A549 treated with GW870086 at 1 μM for 4 hours (cell line): ENCODE measurements around the gene SEC14L3. TPM values are rescaled to one million over a fixed set of nuclear protein-coding genes. Genes with fewer than 3 reads are reported as not detected.

Experiments
- total RNA-seq: library from RNA; stranded (reverse); fragments of 200-300 nt; extraction: Qiagen RNA extraction; gene quantifications from 5 replicates; pipeline ENCODE4 v1.2.3, GENCODE V29; 2022; ENCODE audit warnings: low read depth

The SEC14L3 gene
- total RNA-seq = 0.07 TPM in 1 of 5 replicates, not detected in the others

DNA sequence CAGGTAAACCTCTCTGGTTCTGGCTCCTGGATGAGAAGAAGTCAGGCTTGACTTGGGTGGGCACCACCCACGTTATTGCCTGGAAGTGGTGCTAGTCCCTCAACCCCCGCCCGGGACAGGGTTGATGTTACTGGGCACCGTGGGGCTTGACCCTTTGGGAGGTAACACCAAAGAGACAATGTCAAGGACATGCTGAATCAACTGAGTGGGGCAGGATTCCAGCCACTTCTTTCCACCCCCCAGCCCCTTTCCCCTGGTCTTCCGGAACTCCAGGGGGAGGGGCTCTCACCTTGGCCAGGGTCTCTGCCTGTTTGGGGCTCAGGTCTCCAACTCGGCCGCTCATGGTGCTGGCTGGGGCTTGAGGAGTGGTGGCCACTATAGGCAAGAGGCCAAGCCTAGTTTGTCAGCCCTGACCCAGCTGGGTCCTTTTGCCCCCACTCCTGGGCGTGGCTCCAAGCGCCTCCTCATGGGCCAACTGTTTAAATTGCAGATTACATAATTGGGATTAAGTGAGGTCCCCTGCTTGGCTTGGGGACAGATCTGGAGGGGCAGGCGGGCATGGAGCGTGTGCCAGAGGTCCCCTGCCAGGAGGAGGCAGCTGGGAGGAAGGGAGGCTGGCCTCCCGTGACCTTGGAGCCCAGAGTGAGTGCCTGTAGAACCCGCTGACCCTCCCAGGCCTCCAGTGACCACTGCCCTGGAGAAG, at the start of gene SEC14L3:
TSS of gene SEC14L3 (minus strand) at position 402 of the 703 bp plus-strand sequence. CDS start at position 343, 59 bp downstream.

GRCh38 chr22:30425616-30426387, 46.0 kb downstream of the SEC14L3 start, which contains the start of gene MTFP1:
Gene MTFP1, plus strand, starts transcription at chr22:30425768. Its CDS starts 112 bp downstream, at chr22:30425880.

Other genes starting within 250 kb of the SEC14L3 start
- gene LIF, start 225.3 kb downstream of the SEC14L3 start, total RNA-seq = 24.1 to 38.9 TPM (median 37.0 TPM) in 5 replicates
- not detected in 5 replicates for gene OSM, start 205.2 kb downstream of the SEC14L3 start, total RNA-seq
- gene CASTOR1, start 182.5 kb downstream of the SEC14L3 start, total RNA-seq = 4.7 to 8.0 TPM (median 7.7 TPM) in 5 replicates
- 7.9 to 10.5 TPM (median 9.4 TPM) in 5 replicates for gene TBC1D10A, start 145.1 kb downstream of the SEC14L3 start, total RNA-seq
- gene SF3A1, start 115.1 kb downstream of the SEC14L3 start, total RNA-seq = 36.7 to 65.3 TPM (median 62.9 TPM) in 5 replicates
- gene CCDC157, start 115.0 kb downstream of the SEC14L3 start, total RNA-seq = 2.1 to 3.1 TPM (median 2.6 TPM) in 5 replicates
- gene RNF215, start 84.6 kb downstream of the SEC14L3 start, total RNA-seq = 14.5 to 24.8 TPM (median 20.4 TPM) in 5 replicates
- gene SEC14L2, start 75.0 kb downstream of the SEC14L3 start, total RNA-seq = 61.0 to 82.5 TPM (median 72.6 TPM) in 5 replicates
- gene MTFP1, start 46.2 kb downstream of the SEC14L3 start, total RNA-seq = 66.1 to 80.9 TPM (median 72.1 TPM) in 5 replicates
- 4.1 to 6.3 TPM (median 5.9 TPM) in 5 replicates for gene SEC14L4, start 33.7 kb upstream of the SEC14L3 start, total RNA-seq
- not detected in 5 replicates for gene SEC14L6, start 74.7 kb upstream of the SEC14L3 start, total RNA-seq
- gene GAL3ST1, start 102.6 kb upstream of the SEC14L3 start, total RNA-seq = 7.1 to 10.6 TPM (median 9.9 TPM) in 5 replicates
- gene PES1, start 119.9 kb upstream of the SEC14L3 start, total RNA-seq = 101 to 120 TPM (median 110 TPM) in 5 replicates
- 4.7 to 5.8 TPM (median 5.3 TPM) in 5 replicates for gene TCN2, start 135.2 kb upstream of the SEC14L3 start, total RNA-seq
- 5.4 to 7.7 TPM (median 7.0 TPM) in 5 replicates for gene SLC35E4, start 163.8 kb upstream of the SEC14L3 start, total RNA-seq
- 3.7 to 5.4 TPM (median 5.0 TPM) in 5 replicates for gene DUSP18, start 195.9 kb upstream of the SEC14L3 start, total RNA-seq
- 8.9 to 11.4 TPM (median 9.8 TPM) in 5 replicates for gene OSBP2, start 222.9 kb upstream of the SEC14L3 start, total RNA-seq